ENCODE results near the gene PDE9A.
"Not testable (repeated sequence)": the region's sequence is repeated elsewhere in the genome, so short reads cannot be mapped to it uniquely, and the experiment has no call there.

The PDE9A gene

DNA sequence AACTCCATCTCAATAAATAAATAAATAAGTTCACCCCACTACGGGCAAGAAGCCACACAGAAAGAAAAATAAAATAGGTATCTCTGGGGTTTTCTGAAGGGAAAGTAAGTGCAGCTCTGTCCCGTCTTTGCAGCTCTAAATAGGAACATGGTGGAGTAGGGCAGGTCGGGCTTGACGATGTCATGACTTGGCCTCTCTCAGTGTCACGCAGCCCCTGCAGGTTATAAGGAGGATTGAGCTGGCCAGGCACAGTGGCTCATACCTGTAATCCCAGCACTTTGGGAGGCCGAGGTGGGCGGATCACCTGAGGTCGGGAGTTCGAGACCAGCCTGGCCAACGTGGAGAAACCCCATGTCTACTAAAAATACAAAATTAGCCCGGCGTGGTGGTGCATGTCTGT, 67.1 kb downstream of the PDE9A start:
- not testable (repeated sequence) for DNase-seq

DNA sequence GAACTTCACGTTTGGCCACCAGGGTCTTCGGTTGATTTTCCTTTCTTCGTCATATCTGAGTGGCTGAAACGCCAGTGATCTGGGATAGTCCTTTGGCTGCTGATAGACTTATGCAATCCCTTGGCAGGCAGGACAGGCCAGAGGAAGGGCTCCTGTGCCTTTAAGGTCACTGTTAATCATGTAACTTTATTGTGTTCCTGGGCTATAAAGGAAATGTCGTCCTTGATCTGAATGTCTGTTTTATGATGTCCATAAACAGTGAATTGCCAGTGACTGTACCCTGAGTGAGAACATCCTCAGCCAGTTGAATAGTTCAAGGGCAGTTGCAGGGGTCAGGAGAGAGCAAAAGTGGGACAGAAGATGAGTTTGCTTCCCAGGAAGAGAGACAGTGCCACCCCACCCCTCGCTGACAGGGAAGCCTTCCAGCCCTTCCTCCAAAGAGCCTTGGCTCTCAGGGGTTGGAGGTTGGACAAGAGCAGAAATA, 68.0 kb downstream of the PDE9A start:
- no peak for DNase-seq

DNA sequence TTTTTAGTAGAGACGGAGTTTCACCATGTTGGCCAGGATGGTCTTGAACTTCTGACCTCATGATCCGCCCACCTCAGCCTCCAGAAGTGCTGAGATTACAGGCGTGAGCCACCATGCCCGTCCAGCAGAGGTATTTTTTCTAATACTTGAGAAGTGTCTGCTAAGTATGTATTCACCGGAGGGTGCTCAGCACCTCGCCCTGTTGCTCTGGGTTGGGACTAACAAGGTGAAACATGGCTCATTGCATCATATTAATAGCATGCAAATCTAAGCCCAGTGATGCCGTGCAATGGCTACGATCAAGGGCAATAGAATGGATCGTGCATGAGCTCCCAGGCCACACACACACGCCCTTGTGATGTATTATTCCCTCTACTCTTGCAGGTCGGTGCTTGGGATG, 68.7 kb downstream of the PDE9A start:
- no peak for DNase-seq

DNA sequence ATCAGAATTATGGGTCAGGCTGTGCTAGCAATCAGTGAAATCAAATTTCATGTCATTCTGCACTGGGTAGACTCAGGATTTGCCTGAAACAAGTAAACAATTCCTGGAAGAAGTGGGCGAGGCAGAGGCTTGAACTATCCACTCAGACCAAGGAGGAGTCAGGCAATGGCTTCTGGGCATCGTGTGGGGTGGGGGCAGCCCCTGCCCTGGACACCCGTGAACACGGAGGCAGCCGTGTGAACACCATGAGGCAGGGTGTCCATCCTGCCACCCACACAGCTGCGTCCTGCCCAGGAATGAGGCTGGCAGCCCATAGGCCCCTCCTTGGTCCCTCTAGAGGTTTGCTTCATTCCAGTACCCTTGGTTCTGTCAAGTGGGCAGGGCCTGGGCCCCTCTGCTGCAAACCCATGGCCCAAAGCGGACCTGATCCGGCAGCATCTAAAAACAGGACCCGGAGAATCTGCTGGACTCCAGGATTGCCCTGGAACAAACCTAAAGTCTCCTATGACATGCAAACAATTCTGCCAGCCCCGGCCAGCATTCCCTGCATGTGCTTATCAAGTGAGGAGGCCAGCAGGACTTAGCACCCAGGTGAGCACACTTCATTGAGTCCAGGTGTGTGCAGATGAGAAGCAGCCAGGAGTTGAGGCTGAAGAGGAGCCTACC, 69.5 kb downstream of the PDE9A start:
- DNase-seq: no peak

DNA sequence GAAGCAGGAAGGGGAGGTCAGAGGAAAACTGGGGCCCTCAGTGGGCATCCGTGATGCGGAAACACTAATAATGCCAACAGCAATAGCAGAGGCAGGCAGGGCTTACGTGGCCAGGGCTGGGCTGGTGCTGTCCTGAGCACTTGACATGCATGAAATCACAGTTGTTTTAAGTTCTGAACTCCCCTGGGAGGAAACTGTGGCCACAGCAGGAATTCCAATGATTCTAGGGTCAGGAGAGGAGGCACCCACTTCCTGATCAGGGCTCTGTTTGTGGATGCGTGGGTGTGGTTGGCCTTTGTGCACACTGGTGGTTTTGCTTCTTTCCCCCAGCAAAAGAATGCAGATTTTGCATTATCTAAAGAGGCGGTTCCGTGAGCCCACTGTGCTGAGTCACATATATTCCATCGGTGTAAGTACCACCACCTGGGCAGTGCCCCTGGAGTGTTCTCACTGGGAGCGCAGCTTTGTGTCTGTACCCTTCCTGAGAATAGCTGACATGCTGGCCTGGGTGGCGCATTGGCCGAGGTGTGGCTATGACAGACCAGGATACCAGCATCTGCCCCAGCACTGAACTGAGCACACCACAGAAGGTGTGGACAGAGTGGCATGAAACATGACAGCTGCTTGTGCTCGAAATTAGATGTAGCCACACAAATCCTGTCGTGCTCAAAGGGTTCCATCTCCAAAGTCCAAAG, 71.0 kb downstream of the PDE9A start:
- DNase-seq: no peak

DNA sequence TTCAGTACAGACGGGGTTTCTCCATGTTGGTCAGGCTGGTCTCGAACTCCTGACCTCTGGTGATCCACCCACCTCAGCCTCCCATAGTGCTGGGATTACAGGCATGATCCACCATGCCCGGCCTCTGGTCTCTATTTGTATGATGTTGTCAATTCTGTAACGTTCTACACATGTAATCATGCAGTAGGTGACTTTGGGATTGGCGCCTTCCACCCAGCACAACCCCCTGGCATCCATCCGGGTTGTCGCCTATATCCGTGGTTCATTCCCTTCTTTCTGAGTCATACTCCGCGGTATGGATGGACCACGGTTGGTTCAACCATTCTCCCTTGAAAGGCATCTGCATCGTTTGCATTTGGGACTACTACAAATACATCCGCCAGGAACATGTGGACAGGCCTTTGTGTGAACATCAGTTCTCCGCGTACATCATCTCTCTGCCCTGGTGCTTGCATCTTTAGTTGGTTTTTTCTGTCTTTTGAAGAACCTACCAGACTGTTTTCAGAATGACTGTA, 72.1 kb downstream of the PDE9A start:
- DNase-seq: no peak

DNA sequence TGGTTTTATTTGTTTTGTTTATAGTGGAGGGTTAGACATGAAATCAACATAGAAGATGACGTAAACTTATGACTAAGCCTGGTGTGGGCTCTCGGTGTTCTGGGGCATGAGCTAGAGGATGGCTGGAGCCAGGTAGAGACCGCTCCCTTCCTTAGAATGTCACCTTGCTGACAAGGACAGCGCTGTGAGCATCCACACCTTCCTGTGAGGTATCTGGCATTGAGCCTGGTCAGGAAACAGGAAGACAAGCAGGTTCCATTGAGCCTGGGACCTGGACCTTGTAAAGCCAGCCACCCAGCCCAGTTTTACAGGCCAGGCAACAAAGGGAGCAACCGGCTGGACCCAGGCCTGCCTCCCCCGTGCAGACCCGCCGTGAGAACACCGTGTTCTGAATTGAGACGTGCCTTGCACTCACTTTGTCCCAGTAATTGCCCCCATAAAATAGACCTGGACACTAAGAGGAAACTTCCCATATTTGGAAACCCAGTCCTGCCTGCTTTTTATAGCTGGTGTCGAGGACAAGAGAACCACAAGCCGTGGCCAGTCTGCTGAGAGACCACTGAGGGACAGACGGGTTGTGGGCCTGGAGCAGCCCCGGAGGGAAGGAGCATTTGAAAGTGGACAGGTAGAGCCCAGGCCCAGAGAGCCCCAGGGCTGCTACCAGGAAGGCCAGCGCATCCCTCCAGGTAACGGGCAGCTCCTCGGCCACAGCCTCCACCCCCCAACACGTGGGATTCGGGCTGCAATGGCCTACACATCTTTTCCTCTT, 78.0 kb downstream of the PDE9A start:
- DNase-seq: no peak

DNA sequence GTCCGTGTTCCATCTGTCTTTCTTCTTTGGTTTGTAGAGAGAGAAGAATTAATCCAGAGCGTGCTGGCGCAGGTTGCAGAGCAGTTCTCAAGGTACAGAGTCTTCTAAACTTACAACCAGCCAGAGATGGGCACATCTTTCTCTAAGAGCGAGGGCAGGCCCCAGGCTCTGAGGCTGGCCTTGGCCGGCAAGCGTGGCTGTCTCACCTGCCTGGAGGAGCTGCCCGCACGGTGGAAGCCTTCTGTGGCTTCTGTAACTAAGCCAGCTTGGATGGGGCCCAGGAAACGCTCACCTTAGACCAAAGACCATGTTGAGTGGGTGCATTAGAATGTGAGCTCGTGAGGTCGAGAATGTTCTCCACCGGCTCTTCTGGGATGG, 78.6 kb downstream of the PDE9A start:
- DNase-seq: no peak

DNA sequence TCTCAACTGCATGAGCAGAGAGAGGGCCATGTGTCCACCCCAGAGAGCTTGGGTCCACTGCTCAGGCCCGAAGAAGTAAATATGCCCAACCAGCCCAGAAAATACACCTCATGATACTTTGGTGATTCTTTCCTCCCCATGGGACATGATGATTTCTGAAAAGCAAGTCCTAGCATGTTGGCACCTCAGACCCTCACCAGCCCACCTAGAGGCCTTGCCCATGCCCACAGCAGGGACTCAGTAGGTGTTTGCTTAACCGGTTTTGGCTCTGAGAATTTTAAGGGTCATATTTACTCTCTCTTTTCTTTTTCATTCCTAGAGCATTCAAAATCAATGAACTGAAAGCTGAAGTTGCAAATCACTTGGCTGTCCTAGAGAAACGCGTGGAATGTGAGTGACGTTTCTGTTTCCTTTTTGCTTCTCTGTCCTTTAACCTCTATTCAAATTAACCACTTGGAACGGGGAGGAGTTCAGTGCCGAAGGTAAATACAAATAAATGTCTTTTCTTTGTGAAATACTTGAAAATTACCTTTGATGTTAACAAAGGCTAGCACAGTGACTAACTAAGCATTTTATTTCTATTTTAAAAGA, 79.7 kb downstream of the PDE9A start:
- no peak for DNase-seq

DNA sequence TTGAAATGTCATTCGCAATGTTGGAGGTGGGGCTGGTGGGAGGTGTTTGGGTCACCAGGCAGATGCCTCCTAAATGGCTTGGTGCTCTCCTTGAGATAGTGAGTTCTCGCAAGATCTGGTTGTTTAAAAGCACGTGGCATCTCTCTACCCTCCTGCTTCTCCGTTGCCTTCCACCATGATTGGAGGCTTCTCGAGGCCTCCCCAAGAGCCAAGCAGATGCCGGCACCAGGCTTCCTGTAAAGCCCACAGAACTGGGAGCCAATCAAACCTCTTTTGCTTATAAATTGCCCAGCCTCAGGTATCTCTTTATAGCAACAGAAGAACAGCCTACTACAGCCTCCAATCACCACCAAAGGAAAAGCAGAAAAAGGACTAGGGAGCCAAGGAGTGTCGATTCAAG, 80.5 kb downstream of the PDE9A start:
- DNase-seq: no peak

DNA sequence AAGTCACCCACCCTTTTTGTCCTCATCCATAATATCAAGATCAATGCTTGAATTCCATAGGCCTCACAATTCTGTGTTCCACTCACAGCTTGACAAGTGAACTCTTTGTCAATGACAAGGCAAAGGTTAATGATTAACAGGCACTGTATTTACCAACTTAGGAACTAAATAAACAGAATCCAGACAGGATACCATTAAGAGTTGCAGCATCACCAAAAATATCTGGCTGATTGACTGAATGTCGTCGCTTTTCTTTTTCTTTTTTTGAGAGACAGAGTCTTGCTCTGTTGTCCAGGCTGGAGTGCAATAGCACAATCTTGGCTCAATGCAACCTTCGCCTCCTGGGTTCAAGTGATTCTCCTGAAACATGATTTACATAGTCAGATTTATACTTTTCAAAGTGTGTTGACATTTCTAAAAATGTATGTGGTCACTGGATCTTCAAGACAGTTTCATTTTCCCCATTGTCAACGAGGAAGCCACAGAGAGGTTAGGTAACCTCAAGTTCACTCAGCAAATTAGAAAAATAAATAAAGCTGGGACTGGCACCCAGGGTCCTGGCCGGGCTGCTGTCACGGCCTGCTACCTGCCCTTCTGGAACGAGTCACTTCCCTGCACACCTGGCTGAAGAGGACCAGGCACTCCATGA, 81.0 kb downstream of the PDE9A start:
- no peak for DNase-seq

DNA sequence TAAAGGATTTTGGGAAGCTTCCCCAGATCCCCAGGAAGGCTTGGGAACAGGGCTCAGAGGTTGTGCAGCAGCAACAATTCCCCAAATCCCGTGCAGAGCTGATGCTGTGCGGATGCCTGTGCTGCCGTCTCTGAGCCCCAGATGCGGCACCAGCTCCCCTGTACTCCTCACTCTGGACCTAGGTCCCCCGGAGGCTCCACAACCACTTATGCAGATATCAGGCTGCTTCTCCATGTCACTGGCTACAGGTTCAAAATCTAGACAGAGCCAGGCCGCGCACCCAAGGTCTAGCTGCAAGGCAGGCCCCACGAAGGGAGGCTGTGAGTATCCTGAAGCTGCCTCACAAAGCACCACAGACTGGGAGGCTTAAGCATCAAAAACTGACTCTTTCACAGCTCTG, 81.6 kb downstream of the PDE9A start:
- DNase-seq: no peak

DNA sequence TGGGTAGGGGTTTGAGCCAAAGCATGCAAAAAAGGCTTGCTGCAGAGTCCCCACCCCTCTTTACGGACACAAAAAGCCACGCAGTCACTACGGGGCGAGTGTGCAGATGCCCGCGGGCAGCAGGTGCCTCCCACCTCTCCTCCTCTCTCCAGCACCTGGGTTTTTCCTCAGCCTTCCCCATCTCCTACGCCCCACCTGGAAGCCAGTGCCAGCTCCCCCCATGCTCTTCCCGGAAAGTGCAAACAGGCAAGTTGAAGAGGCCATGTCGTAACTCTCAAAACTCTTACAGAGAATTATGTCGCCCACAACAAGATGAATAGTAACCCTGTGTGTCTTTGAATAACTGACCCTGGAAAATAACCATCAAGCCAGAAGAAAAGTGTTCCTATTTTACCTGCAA, 82.5 kb downstream of the PDE9A start:
- DNase-seq: no peak

DNA sequence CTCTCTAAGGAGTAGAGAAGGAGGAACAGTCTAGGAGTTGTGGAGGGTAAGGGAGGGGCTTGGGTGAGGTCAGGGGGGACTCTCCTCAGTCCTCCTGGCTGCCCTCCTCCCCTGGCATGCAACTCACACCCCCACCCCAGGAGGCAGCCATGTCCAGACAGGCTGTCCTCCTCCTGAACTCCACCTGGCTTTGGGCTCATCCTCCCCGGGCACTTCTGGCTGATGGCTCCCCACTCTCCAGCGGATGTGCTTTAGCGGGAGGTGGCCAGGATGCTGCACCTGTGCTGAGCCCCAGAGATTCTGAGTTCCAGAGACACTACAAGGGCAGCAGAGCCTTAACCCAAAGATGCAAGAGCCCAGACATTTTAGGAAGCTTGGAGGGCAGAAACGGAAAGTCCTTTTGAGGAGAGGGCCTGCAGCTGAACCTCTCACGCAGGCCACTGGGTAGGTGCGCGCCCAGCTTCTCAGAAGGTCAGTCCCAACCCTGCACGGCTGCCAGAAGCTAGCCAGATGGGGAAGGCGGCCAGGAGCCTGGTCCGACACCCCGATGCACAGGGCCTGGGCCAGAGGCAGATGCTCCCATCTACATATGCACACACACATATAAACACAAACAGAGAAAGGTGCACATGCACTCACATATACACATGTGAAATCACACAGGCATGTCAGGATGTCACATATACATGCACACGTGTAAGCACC, 83.4 kb downstream of the PDE9A start:
- DNase-seq: no peak

DNA sequence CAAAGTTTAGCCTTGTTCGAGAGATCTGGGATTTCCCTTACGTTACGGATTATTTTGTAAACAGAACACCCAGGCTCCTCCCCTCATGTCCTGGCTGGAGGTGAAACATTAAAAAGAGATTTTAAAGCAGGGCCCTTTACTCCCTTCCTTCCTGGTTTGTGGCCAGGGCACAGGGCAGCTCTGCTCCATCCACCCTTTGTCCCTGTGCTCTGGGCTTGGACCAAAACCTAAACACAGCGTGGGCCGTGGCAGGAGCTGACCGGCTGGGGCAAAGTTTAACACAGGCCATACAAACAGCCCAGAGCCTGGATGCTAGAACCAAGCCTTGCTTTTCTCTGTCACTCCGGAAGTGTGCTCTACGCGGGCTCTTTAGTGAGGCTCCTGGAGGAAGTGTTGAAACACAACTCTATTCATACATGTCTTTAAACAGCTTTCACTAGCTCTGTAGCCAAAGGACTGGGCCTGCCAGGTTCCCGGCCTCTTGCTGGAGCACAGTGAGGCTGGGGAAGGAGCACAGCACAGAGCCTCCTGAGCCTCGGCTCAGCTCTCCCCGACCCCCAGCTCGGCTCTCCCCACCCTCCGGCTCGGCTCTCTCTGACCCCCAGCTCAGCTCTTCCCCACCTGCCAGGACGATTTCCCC, 84.7 kb downstream of the PDE9A start:
- peak; percentile 44 for DNase-seq

DNA sequence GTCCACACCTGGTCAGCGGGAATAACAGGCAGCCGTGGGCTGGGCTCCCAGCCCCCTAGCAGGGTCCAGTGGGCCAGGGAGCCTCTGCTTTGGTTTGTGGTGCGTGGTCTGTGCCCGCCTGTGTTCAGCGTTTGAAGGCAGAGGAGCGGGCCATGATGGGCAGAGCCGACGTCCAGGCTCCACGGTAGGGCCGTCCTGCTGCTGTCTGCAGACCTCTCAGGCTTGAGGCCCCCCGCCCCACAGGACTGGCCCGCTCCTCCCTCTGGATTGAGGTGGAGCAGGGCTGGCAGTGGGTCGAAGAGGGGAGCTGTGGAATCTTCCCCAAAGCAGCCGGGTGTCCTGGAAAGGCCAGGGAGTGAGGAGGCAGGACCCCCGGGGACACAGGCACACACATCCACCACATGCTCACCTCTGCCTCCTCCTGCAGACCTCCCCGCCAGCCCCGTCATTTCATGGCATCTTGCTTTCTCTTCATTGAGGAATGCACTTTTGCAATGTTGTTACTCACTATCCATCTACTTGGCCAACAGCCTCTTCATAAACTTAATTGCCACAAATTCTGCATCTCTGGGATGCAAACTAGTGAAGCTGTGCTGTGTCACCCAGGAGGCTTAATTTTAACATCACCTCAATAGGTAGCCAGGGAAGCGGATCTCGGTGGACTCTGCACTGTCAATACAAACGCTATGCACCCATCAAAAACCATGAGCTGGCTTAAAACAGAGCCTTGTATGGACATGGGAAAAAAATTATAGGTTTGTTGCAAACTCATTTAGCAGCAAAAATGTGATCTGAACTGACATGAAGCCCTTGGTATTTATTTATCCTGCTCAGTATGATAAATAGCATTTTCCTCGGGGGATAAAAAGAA, 85.9 kb downstream of the PDE9A start:
- DNase-seq: no peak

DNA sequence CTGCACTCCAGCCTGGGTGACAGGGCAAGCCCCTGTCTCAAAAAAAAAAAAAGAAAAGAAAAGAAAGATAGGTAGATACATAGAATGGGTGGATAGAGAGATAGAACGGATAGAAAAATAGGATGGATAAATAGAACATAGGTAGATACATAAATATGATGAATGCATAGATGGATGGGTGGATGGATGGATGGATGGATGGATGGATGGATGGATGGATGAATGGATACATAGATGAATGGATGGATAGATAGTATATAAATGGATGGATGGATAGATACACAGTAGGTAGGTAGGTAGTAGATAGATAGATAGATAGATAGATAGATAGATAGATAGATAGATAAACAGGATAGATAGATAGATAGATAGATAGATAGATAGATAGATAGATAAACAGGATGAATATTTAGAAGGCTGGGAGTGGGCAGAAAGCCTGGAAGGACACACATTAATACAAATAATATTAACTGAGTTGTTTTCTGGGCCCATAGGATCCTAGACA, 87.0 kb downstream of the PDE9A start:
- DNase-seq: no peak

DNA sequence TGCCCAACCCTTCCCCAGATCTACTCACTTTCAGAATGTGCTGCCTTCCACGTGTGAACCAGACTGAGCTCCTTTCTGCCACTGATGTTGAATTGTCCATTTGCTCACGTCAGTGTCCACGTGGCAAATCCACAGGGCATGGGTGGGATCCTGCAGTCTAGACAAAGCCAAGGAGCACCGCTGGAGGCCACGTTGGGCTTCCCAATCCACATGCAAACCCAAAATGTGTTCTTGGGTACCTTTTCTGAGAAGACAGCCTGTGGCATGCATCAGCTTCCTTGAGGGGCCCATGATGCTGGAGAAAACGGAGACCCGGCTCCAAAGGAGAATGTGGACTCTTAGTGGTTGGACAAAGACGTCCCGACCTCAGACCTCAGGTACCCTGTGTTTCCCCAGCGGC, 87.6 kb downstream of the PDE9A start:
- DNase-seq: no peak

DNA sequence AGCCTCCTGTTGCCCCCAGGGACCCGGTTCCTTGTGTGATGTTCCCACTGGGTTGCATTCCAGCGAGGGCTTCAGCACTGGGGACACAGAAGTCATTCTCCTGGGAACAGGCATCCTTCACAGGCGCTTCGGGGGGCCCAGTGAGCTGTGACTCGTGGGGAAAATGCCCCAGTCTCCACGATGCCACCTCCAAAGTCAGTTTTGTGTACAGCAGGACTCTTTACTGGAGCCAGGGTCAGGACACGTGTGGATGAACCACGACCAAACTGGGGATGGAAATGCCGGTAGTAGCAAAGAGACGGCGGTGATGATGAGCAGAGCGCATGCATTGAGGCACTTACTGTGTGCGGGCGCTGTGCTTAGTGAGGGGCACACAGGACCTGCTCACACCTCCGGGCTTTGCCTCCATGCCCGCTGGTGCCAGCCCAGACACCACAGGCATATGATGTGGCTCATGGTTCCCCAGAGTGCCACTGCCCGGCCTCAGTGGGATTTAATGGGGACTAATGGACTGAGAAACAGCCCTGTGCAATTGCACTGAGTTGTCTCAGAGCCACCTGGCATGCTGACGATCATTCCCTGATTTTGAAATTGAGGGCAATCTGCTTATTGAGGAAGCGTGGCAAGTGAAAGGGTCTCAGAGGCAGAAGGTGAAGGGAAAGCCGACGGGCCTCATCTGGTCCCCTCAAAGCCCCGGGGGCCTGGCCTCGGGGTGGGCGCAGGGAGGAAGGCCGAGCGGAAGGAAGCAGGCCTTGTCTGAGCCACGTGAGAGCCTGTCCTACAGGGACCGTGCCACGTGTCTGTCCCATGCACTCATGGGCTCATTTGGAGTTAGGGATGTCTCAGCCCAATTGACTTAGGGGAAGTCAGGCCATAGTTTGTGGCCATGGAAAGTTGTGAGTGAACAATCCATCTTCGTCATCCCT, 91.4 kb downstream of the PDE9A start:
- DNase-seq: no peak
